Esophagus squamous epithelium (tissue), 5 donors: Measurements from ENCODE around the gene NUP98. TPM values are rescaled to one million over a fixed set of nuclear protein-coding genes. Genes with fewer than 3 reads are reported as not detected.

Experiments
- DNase-seq: peaks from one replicate; lab custom pipeline; 2025; lab: John Stamatoyannopoulos, UW
- H3K27ac ChIP-seq, 4 donors: fragments of 200-600 bp; sonication (generic); one replicate each; pipeline ENCODE4 v1.5.1; 2016 to 2019; ENCODE audit warnings: mild to moderate bottlenecking in 1 of 4
- H3K27me3 ChIP-seq, 4 donors: fragments of 200-600 bp; sonication (generic); 1 replicate in 3 of 4; 2 replicates in 1 of 4; pipeline versions ENCODE4 v1.5.1 to v1.6.0; 2017 to 2021; ENCODE audit warnings: antibody characterized with exemption in 1 of 4
- H3K36me3 ChIP-seq, 3 donors: fragments of 200-600 bp; sonication (generic); one replicate each; pipeline ENCODE4 v1.5.1; 2016 to 2019
- H3K4me1 ChIP-seq, 3 donors: fragments of 200-600 bp; sonication (generic); one replicate each; pipeline ENCODE4 v1.5.1; 2017 to 2019
- H3K4me3 ChIP-seq, 4 donors: fragments of 200-600 bp; sonication (generic); 1 replicate in 3 of 4; 2 replicates in 1 of 4; pipeline ENCODE4 v1.5.1; 2016 to 2019; ENCODE audit warnings: mild to moderate bottlenecking in 2 of 4, moderate library complexity in 1 of 4
- H3K9me3 ChIP-seq, 3 donors: fragments of 200-600 bp; sonication (generic); one replicate each; pipeline ENCODE4 v1.5.1; 2016 to 2019
- POLR2A ChIP-seq, 4 donors: fragments of 450-650 bp; IDR thresholded peaks; one replicate each; pipeline ENCODE4 v1.6.1; 2017; ENCODE audit warnings: antibody characterized with exemption in 4 of 4, mild to moderate bottlenecking in 4 of 4, moderate library complexity in 3 of 4
- WGBS, 2 donors: methylation state at CpG; one replicate each; pipeline ENCODE4 v1.1.5; 2018; 5-methylcytosine and 5-hydroxymethylcytosine counted together
- intact Hi-C: fragments of 100-400 bp; cut with DNase I; formaldehyde crosslinking; loops from one replicate; pipeline ENCODE4 v1.15.0; 2022
- total RNA-seq, 4 donors: library from RNA; depleted of rRNA; stranded (reverse); fragments of >200 nt; gene quantifications; one replicate each; pipeline ENCODE4 v1.1.0, GENCODE V29; 2016
- TF ChIP-seq, protein P1 (sequence below), 6 experiments: fragments of 450-650 bp in 4 of 6; fragments of 200-600 bp in 2 of 6; sonication (generic) in 2 of 6; IDR thresholded peaks; one replicate each; pipeline ENCODE4 v1.5.1; 2016 to 2019; ENCODE audit warnings: antibody characterized with exemption in 6 of 6, mild to moderate bottlenecking in 4 of 6, moderate library complexity in 4 of 6
- donor health status: DM: yes; HTN: yes; CAD: no.

Gene NUP98
- total RNA-seq, 4 donors from 2014 or later: 54.2 to 110 (median 79.2) TPM

- TF ChIP-seq POLR2A (IDR thresholded peaks at IDR 0.05): no peak
- TF ChIP-seq, protein P1, sequence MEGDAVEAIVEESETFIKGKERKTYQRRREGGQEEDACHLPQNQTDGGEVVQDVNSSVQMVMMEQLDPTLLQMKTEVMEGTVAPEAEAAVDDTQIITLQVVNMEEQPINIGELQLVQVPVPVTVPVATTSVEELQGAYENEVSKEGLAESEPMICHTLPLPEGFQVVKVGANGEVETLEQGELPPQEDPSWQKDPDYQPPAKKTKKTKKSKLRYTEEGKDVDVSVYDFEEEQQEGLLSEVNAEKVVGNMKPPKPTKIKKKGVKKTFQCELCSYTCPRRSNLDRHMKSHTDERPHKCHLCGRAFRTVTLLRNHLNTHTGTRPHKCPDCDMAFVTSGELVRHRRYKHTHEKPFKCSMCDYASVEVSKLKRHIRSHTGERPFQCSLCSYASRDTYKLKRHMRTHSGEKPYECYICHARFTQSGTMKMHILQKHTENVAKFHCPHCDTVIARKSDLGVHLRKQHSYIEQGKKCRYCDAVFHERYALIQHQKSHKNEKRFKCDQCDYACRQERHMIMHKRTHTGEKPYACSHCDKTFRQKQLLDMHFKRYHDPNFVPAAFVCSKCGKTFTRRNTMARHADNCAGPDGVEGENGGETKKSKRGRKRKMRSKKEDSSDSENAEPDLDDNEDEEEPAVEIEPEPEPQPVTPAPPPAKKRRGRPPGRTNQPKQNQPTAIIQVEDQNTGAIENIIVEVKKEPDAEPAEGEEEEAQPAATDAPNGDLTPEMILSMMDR (IDR thresholded peaks at IDR 0.05): peak in 5 of 6 experiments; percentile 18 to 57 (median 36)
- peaks cover 4 to 34% (median 12%) of the 10 kb centered on the region in 3 donors for H3K4me1 ChIP-seq
- intact Hi-C loops: no loop called here
- H3K27ac ChIP-seq: peak overlapping the region; percentile 78 to 90 (median 86)
- no peaks in the 10 kb centered on the region for H3K27me3 ChIP-seq
- H3K9me3 ChIP-seq: no peaks in the 10 kb centered on the region
- H3K36me3 ChIP-seq: peaks cover 0 to 7% (median 0%) of the 10 kb centered on the region in 3 donors
- WGBS, 2 donors: 19 to 29% methylated on average over 2 of the region's 5 CpGs
- no peak for DNase-seq
- H3K4me3 ChIP-seq: peak overlapping the region; percentile 69 to 82 (median 72)
Measured at GRCh38 chr11:3808861-3809623, 11.7 kb upstream of the NUP98 start.

- H3K27me3 ChIP-seq: no peaks in the 10 kb centered on the region
- peaks cover 4 to 34% (median 12%) of the 10 kb centered on the region in 3 donors for H3K4me1 ChIP-seq
- no peaks in the 10 kb centered on the region for H3K9me3 ChIP-seq
- 0 to 2% methylated on average over 8 to 20 of the region's 55 CpGs for WGBS, 2 donors
- peak within 1 kb of the TSS; percentile 69 to 82 (median 72) for H3K4me3 ChIP-seq
- TF ChIP-seq, protein P1 (IDR thresholded peaks at IDR 0.05): peak; percentile 23 to 78 (median 61)
- TF ChIP-seq POLR2A (IDR thresholded peaks at IDR 0.05): no peak
- intact Hi-C loops: no loop called here
- no peak for DNase-seq
- H3K36me3 ChIP-seq: peaks cover 0 to 3% (median 0%) of the 10 kb centered on the region in 3 donors
- H3K27ac ChIP-seq: peak within 1 kb of the TSS; percentile 78 to 90 (median 86)
Measured at GRCh38 chr11:3807909-3808860, 10.8 kb upstream of the NUP98 start, which contains the start of gene PGAP2. Gene PGAP2 (plus strand): TSS chr11:3808560. CDS start chr11:3811260, 2,700 bp downstream.

GRCh38 chr11:3803726-3804495, 6.6 kb upstream of the NUP98 start:
- no peak for DNase-seq
- H3K4me3 ChIP-seq: no peak overlapping the region
- intact Hi-C loops: no loop called here
- H3K9me3 ChIP-seq: no peaks in the 10 kb centered on the region
- H3K36me3 ChIP-seq: no peaks in the 10 kb centered on the region
- H3K27ac ChIP-seq: no peak overlapping the region
- WGBS, 2 donors: 71 to 89% methylated on average over 11 of the region's 11 CpGs
- TF ChIP-seq, protein P1 (IDR thresholded peaks at IDR 0.05): no peak
- TF ChIP-seq POLR2A (IDR thresholded peaks at IDR 0.05): no peak
- H3K27me3 ChIP-seq: no peaks in the 10 kb centered on the region
- peaks cover 0 to 12% (median 0%) of the 10 kb centered on the region in 3 donors for H3K4me1 ChIP-seq

GRCh38 chr11:3802011-3802790, 4.8 kb upstream of the NUP98 start:
- H3K27ac ChIP-seq: no peak overlapping the region
- no peak overlapping the region for H3K4me3 ChIP-seq
- H3K27me3 ChIP-seq: no peaks in the 10 kb centered on the region
- no peaks in the 10 kb centered on the region for H3K9me3 ChIP-seq
- TF ChIP-seq, protein P1 (IDR thresholded peaks at IDR 0.05): no peak
- TF ChIP-seq POLR2A (IDR thresholded peaks at IDR 0.05): no peak
- no peak for DNase-seq
- intact Hi-C loops: no loop called here
- no peaks in the 10 kb centered on the region for H3K36me3 ChIP-seq
- WGBS, 2 donors: 74 to 87% methylated on average over 4 of the region's 4 CpGs
- peaks cover 6 to 11% (median 6%) of the 10 kb centered on the region in 3 donors for H3K4me1 ChIP-seq
